A549 (cell line): ENCODE results near the gene TMEM119.

Experiments used
- BHLHE40 ChIP-seq: IDR thresholded peaks from 2 replicates; pipeline ENCODE4 v1.6.1; 2012; ENCODE audit warnings: low read depth, low read length, inconsistent platforms
- POLR2A ChIP-seq: IDR thresholded peaks from 2 replicates; pipeline ENCODE4 v1.6.1; 2012; ENCODE audit warnings: mild to moderate bottlenecking, low read length
- POLR2AphosphoS2 ChIP-seq: conservative IDR thresholded peaks from 2 replicates; pipeline ENCODE4 v1.6.1; 2012; ENCODE audit warnings: low read length, improper control_type of control experiment, inconsistent platforms
- TF ChIP-seq, protein P1 (sequence below): fragments of >200 bp; sonication (Bioruptor Twin); formaldehyde crosslinking; IDR thresholded peaks from 3 replicates; pipeline ENCODE4 v1.5.1; 2016
- TF ChIP-seq, protein P2 (sequence below): fragments of 150-350 bp; IDR thresholded peaks from 2 replicates; pipeline ENCODE4 v1.6.1; 2014; ENCODE audit warnings: low read depth, mild to moderate bottlenecking, low read length

DNA sequence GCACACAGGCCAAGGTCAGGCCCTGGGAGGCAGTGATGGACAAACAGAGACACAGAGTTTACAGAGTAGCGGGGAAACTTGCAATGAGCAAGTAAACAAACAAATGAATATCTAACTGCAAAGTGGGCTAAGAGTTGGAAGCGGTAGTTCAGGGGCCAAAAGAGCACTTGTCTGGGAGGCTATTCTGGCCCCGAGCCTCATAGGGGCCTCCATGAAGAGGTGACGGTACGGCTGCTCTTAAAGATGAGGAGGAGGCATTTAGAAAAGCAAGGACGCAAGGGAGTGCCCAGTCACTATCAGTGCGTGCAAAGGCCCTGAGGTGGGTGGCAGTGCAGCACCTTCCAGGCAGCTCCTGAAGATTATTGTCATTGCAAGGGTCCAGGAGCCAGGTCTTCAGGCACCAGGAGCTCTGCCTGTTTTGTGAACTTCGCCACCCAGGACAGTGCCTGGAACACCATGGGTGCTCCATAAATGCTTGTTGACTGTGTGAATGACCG, 4.4 kb upstream of the TMEM119 start:
- TF ChIP-seq, protein P1, sequence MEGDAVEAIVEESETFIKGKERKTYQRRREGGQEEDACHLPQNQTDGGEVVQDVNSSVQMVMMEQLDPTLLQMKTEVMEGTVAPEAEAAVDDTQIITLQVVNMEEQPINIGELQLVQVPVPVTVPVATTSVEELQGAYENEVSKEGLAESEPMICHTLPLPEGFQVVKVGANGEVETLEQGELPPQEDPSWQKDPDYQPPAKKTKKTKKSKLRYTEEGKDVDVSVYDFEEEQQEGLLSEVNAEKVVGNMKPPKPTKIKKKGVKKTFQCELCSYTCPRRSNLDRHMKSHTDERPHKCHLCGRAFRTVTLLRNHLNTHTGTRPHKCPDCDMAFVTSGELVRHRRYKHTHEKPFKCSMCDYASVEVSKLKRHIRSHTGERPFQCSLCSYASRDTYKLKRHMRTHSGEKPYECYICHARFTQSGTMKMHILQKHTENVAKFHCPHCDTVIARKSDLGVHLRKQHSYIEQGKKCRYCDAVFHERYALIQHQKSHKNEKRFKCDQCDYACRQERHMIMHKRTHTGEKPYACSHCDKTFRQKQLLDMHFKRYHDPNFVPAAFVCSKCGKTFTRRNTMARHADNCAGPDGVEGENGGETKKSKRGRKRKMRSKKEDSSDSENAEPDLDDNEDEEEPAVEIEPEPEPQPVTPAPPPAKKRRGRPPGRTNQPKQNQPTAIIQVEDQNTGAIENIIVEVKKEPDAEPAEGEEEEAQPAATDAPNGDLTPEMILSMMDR: no peak
- TF ChIP-seq POLR2A: no peak
- TF ChIP-seq POLR2AphosphoS2: no peak
- TF ChIP-seq, protein P2, sequence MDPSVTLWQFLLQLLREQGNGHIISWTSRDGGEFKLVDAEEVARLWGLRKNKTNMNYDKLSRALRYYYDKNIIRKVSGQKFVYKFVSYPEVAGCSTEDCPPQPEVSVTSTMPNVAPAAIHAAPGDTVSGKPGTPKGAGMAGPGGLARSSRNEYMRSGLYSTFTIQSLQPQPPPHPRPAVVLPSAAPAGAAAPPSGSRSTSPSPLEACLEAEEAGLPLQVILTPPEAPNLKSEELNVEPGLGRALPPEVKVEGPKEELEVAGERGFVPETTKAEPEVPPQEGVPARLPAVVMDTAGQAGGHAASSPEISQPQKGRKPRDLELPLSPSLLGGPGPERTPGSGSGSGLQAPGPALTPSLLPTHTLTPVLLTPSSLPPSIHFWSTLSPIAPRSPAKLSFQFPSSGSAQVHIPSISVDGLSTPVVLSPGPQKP: no peak
- TF ChIP-seq BHLHE40: no peak
